GM18511 (cell line): ENCODE results near the gene GPER1.
A peak's percentile ranks its signal among the peaks of the same experiment; 100 is the strongest.

Experiments
- ATAC-seq: cut with Tn5 transposase; IDR thresholded peaks from one replicate; pipeline ENCODE4 v1.9.1; 2021; ENCODE audit warnings: mild to moderate bottlenecking, moderate library complexity; ENCODE audit not compliant: unreplicated experiment

GPER1 gene

DNA sequence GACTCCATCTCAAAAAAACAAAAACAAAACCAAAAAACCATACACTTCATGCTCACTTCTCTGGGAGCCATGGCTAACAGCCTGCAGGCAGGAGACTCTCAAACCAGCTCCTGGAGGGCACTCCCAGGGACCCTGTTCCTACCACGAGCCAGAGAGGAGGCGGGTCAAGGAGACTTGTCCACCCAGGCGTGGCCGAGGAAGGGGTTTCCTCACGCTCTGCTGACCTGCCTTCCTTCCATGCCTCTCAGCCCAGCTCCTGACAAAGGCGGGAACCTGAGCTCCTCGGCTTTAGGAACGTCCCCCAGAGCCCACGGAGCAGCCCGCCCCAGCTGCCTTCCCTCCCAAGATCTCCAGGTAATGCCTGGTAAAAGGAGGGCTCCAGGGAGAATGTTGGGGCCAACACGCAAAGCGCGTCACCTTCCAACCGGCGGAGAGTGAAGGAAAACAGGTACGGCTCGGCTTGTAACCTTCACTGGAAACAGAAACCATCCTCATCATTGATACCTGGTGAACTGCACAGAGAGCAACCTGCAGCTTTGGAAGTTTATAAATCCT, 34.0 kb upstream of the GPER1 start:
- ATAC-seq = no peak

DNA sequence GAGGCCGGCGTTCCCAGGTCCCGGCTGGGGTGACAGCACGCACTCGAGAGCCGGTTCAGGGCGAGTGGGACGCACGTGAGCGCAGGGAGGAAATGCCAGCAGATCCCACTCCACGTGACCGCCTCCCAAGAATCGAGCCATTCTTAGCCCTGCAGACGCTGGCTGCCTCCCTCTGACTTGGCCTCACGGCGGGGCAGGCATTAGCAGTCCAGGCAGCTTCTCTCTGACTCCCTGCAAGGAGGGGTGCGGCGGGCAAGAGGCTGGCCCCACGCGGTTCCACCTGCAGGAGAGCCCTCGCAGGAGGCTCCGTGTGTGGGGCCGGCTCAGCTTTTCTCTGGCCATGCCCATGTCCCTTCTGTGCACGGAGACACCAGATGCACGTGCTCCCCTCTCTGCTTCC, 33.5 kb upstream of the GPER1 start:
- no peak for ATAC-seq

GRCh38 chr7:1054861-1055450, 33.0 kb upstream of the GPER1 start:
- no peak for ATAC-seq

DNA sequence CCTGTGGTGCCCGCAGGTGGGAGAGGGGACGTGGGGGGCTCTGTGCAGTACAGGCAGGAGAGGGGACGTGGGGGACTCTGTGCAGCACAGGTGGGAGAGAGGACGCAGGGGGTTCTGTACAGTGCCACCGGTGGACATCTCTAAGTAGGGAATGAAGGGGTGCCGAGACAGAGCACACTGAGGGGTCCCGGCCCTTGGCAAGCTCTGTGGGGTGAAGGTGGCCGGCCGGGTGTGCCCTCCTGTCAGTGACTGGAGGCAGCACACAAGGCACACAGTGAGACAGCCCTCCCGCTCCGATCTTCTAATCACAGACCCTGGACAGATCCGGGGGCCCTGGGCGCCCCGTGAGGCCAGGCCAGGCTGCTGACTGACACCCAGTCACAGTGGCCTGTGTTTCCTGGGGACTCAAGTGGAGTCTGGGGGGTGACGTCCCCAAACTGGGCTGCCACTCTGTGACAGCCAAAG, 32.4 kb upstream of the GPER1 start:
- no peak for ATAC-seq

GRCh38 chr7:1055956-1056784, 31.7 kb upstream of the GPER1 start:
- ATAC-seq = no peak

- ATAC-seq = no peak
Observed at GRCh38 chr7:1056785-1057410, 31.0 kb upstream of the GPER1 start.

DNA sequence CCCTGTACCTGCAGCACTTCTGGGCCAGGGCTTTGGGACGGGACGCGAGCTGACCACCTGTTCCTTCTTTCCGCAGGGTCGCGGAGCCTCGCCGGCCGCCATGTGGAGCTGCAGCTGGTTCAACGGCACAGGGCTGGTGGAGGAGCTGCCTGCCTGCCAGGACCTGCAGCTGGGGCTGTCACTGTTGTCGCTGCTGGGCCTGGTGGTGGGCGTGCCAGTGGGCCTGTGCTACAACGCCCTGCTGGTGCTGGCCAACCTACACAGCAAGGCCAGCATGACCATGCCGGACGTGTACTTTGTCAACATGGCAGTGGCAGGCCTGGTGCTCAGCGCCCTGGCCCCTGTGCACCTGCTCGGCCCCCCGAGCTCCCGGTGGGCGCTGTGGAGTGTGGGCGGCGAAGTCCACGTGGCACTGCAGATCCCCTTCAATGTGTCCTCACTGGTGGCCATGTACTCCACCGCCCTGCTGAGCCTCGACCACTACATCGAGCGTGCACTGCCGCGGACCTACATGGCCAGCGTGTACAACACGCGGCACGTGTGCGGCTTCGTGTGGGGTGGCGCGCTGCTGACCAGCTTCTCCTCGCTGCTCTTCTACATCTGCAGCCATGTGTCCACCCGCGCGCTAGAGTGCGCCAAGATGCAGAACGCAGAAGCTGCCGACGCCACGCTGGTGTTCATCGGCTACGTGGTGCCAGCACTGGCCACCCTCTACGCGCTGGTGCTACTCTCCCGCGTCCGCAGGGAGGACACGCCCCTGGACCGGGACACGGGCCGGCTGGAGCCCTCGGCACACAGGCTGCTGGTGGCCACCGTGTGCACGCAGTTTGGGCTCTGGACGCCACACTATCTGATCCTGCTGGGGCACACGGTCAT, 30.3 kb upstream of the GPER1 start:
- ATAC-seq = no peak

DNA sequence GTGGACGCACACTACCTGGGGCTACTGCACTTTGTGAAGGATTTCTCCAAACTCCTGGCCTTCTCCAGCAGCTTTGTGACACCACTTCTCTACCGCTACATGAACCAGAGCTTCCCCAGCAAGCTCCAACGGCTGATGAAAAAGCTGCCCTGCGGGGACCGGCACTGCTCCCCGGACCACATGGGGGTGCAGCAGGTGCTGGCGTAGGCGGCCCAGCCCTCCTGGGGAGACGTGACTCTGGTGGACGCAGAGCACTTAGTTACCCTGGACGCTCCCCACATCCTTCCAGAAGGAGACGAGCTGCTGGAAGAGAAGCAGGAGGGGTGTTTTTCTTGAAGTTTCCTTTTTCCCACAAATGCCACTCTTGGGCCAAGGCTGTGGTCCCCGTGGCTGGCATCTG, 29.6 kb upstream of the GPER1 start:
- no peak for ATAC-seq

DNA sequence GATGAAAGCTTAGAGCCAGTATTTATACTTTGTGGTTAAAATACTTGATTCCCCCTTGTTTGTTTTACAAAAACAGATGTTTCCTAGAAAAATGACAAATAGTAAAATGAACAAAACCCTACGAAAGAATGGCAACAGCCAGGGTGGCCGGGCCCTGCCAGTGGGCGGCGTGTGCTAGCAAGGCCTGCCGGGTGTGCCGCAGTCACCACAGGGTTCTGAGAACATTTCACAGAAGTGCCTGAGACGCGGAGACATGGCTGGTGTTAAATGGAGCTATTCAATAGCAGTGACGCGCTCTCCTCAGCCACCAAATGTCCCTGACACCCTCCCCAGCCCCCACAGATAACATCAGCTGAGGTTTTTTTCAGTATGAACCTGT, 29.1 kb upstream of the GPER1 start:
- no peak for ATAC-seq

DNA sequence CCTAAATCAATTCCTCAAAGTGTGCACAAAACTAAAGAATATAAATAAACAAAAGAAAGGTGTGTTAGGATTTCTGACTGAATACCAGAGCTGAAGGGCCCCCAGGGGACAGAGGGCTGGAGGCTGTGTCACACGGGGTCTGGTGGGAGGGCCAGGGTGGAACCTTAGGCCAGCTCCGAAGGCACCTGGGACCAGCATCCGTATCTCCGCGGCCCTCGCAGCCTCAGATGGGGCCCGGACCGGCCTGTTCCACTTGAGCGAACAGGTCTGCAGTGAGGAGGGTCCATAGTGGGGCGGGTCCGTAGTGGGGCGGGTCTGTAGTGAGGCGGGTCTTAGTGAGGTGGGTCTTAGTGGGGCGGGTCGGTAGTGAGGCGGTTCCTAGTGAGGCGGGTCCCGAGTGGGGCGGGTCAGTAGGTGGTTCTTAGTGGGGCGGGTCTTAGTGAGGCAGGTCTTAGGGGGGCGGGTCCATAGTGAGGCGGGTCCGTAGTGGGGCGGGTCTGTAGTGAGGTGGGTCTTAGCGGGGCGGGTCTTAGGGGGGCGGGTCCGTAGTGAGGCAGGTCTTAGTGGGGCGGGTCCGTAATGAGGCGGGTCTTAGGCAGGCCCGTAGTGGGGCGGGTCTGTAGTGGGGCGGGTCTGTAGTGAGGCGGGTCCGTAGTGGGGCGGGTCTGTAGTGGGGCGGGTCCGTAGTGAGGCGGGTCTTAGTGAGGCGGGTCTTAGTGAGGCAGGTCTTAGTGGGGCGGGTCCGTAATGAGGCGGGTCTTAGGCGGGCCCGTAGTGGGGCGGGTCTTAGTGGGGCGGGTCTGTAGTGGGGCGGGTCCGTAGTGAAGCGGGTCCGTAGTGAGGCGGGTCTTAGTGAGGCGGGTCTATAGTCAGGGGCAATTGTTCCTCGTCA, 28.5 kb upstream of the GPER1 start:
- ATAC-seq = no peak

DNA sequence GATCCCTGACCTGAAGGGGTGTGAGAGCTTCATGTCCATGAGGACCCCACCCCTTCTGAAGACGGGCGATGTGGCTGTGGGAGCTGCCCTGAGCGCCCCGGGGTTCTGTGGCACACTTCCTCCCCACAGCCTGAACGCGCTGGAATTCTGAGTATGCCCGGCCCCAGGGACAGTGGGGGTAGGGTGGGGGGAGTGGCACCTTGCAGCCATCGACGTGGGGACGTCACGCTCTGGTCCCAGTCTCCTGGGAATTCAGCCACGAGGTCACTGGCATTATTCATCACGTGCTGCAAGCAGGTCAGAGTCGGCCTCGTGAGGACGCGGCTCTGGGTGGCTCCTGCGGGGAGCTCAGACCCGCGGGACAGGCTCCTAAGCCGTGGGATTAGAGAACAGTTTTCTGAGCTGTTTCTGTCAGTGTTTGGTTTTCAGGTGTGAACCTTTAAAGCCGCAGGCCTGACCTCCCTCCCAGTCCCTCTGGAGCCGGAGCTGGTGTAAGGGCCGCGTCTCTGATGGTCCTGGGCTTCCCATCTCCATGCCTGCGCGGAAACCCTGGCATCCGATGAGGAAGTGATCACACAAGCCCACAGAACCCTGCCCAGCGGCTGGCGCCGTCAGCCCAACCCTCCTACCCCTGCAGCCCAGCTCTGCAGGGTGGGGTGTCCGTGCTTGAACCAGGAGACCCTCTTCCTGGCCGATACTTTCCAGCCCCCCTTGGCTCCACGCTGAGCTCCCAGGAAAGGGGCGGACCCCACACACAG, 27.4 kb upstream of the GPER1 start:
- ATAC-seq = no peak

- no peak for ATAC-seq
Observed at GRCh38 chr7:1061180-1061579, 26.7 kb upstream of the GPER1 start.

GRCh38 chr7:1062296-1063294, 25.3 kb upstream of the GPER1 start:
- ATAC-seq = peak; percentile 79

DNA sequence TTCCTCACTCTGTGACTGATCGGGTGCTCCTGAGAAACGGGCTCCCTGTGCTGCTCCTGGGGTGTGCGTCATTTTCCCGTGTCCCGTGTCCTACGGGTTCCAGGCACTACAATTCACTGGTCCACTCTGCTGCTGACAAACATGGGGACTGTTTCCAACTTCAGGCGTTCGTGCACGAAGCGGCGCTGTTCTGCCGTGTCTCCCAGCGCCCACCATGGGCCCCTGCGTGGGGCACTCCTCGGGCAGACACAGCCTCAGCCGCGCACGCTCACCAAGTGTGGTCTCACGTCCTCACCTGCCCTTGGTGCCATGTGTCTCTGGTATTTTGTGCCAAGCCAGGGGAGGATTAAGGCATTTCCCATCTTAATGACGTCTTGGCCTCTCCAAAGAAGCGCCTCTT, 24.6 kb upstream of the GPER1 start:
- no peak for ATAC-seq

DNA sequence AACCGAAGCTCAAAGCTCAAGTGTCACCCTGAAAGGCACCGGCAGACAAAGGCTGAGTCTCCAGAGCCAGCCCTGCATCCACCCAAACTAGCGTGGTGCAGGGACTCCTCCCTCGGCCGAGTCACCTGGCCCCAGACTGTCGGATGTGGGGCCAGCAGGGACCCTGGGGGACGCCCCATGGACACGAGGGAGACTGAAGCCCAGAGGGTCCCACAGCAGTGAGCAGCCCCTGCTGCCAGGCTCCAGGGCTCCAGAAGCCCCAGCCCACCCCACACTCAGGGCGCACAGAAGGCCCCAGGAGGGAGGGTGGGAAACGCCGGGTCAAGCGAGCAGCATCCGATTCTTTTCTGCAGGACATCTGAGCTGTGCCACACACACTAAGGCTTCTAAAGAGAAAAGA, 23.3 kb upstream of the GPER1 start:
- ATAC-seq = no peak

DNA sequence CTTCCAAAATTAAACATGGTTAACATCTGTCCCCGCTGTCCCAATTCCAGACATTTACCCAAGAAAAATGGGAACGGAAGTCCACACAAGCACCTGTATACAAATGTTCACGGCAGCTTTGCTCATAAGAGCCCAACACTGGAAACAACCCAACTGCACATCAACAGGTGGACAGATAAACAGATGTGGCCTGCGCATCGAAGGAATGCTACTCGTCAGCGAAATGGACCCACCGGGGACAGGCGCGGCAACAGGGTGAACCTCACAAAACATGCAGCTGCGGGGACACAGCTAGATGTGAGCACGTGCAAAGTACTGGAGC, 22.7 kb upstream of the GPER1 start:
- no peak for ATAC-seq

- ATAC-seq = peak; percentile 64
Observed at GRCh38 chr7:1065585-1066241, 22.2 kb upstream of the GPER1 start.

DNA sequence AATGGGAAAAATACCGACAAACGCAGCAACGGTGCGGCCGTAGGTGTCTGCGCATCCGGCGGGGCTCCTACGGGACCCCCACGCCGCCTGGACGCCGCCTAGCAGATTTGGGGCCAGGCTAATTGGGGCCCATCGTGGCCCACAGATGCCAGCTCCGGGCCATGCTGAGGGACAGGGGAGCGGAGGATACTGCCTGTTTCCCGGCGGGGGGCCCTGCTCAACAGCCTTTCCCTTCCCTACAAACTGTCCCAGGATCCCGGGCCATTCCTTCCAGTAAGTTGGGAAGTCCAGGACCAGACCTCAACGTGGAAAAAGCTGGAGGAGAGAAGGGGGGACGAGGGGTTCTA, 21.7 kb upstream of the GPER1 start:
- no peak for ATAC-seq
